ENCODE data around the gene SYNM. TPM values are rescaled to one million over a fixed set of nuclear protein-coding genes. Genes with fewer than 3 reads are reported as not detected.
A peak's percentile ranks its signal among the peaks of the same experiment; 100 is the strongest.
"Not testable (repeated sequence)": the region's sequence is repeated elsewhere in the genome, so short reads cannot be mapped to it uniquely, and the experiment has no call there.

Gene SYNM
- total and polyA plus RNA-seq, 5 donors from 2014 or later, result 0.13 to 1.8 (median 0.41) TPM; not detected in 2

DNA sequence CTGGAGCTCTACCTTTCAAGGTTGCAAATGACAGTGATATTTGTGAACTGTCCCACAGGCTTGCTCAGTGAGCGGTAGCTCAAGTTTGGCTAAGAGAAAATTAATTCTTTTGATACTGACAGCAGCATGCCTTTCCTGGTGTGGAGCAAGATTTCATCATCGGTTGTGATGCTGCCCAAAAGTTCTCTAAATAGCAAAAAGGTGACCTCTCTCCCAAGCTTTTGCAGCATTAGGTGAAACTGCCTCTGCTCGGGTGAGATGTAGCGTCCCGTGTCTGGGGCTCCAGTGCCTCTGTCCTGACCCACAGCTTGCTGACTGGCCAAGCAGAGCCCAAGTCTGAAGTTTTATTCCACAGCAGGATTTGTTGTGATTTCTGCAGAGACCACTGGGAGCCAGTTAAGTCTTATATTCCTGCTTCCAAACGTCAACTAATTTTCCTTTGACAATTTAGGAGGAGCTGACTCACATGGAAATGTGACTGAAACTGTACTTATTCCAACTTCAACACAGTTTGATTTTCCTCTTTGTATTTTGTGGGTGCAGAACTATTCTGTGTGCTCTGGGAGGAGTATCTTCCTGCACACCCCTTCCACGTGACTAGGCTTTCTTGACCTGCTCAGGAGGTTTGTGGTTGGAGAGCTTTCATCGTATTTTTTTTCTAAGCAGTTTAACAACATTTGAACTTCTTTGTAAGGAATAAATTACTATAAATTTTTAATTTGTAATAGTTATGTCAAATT is 5.9 kb downstream of the SYNM start:
- Mint-ChIP-seq H3K27ac (no peak overlapping the region), H3K36me3 (no peaks in the 10 kb centered on the region), H3K9me3 (peaks cover 0 to 3% (median 0%) of the 10 kb centered on the region in 7 donors), H3K4me3 (no peak overlapping the region), H3K4me1 (peaks cover 0 to 9% (median 4%) of the 10 kb centered on the region in 4 donors), H3K27me3 (peaks cover 21% of the 10 kb centered on the region)
- Histone ChIP-seq H3K27ac (ENCODE audit: insufficient read depth, low read length, poor library complexity, severe bottlenecking) (no peak overlapping the region), H3K27me3 (ENCODE audit: control insufficient read depth, insufficient read depth, low read length) (peaks cover 2% of the 10 kb centered on the region), H3K4me3 (ENCODE audit: low read depth, low read length) (no peak overlapping the region), H3K4me1 (ENCODE audit: control insufficient read depth, insufficient read depth, low read length, poor library complexity, severe bottlenecking) (no peaks in the 10 kb centered on the region), H3K36me3 (ENCODE audit: control insufficient read depth, insufficient read depth, low read length) (no peaks in the 10 kb centered on the region), H3K9me3 (ENCODE audit: control insufficient read depth in 2 of 2, low read length in 2 of 2) (no peaks in the 10 kb centered on the region)
- DNase-seq (peak in 1 of 3 donors; percentile 15), ATAC-seq (ENCODE audit: low read depth in 2 of 2) (no peak)

DNA sequence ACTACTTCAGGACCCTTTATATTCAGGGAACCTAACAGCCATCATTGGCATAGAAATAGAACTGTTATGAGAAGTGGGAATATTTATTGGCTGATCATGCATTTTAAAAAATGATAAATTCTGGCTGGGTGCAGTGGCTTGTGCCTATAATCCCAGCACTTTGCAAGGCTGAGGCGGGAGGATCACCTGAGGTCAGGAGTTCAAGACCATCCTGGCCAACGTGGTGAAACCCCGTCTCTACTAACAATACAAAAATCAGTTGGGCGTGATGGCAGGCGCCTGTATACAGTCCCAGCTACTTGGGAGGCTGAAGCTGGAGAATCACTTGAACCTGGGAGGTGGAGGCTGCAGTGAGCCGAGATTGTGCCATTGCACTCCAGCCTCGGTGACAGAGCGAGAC is 6.8 kb downstream of the SYNM start:
- H3K9me3 Mint-ChIP-seq; H3K27ac Mint-ChIP-seq; H3K27me3 ChIP-seq (ENCODE audit: control insufficient read depth, insufficient read depth, low read length); ATAC-seq (ENCODE audit: low read depth in 2 of 2); H3K9me3 ChIP-seq (ENCODE audit: control insufficient read depth in 2 of 2, low read length in 2 of 2); H3K36me3 ChIP-seq (ENCODE audit: control insufficient read depth, insufficient read depth, low read length); H3K36me3 Mint-ChIP-seq; H3K4me1 Mint-ChIP-seq; H3K4me3 Mint-ChIP-seq; DNase-seq; H3K4me3 ChIP-seq (ENCODE audit: low read depth, low read length); H3K4me1 ChIP-seq (ENCODE audit: control insufficient read depth, insufficient read depth, low read length, poor library complexity, severe bottlenecking); H3K27ac ChIP-seq (ENCODE audit: insufficient read depth, low read length, poor library complexity, severe bottlenecking): not testable (repeated sequence)
- peaks cover 21% of the 10 kb centered on the region for H3K27me3 Mint-ChIP-seq

DNA sequence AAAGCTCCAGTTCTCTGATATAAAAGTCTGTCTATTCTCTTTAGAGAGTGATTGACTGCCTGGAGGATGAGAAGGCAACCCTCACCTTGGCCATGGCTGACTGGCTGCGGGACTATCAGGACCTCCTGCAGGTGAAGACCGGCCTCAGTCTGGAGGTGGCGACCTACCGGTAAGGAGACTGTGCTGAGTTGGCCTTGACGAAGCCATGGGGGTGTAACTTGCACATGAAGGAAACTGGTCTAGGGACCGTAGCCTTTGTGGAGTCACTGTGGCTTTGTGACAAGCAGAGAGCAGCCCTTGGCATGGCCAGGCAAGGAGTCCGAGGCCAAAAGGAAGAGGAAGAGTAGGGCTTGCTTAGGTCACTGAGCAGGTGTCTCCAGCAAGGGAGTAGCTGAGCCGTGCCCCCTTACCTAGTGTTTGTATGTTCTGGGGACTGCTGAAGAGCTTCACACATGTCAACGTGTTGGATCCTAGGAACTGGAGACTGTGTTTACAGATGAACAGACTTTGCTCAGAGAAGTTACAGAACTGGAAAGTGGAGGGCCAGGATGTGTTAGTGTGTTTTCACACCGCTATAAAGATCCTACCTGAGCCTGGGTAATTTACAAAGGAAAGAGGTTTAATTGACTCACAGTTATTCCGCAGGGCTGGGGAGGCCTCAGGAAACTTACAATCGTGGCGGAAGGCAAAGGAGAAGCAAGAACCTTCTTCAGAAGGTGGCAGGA is 8.8 kb downstream of the SYNM start:
- Histone ChIP-seq H3K27me3 (ENCODE audit: control insufficient read depth, insufficient read depth, low read length) (no peaks in the 10 kb centered on the region), H3K4me3 (ENCODE audit: low read depth, low read length) (no peak overlapping the region), H3K27ac (ENCODE audit: insufficient read depth, low read length, poor library complexity, severe bottlenecking) (no peak overlapping the region), H3K4me1 (ENCODE audit: control insufficient read depth, insufficient read depth, low read length, poor library complexity, severe bottlenecking) (no peaks in the 10 kb centered on the region), H3K9me3 (ENCODE audit: control insufficient read depth in 2 of 2, low read length in 2 of 2) (no peaks in the 10 kb centered on the region), H3K36me3 (ENCODE audit: control insufficient read depth, insufficient read depth, low read length) (no peaks in the 10 kb centered on the region)
- DNase-seq, result no peak
- peak overlapping the region in 1 of 3 donors; percentile 65 for H3K27ac Mint-ChIP-seq
- no peaks in the 10 kb centered on the region for H3K9me3 Mint-ChIP-seq
- no peaks in the 10 kb centered on the region for H3K4me1 Mint-ChIP-seq
- no peak overlapping the region for H3K4me3 Mint-ChIP-seq
- peaks cover 15% of the 10 kb centered on the region for H3K27me3 Mint-ChIP-seq
- no peak for ATAC-seq (ENCODE audit: low read depth in 2 of 2)
- H3K36me3 Mint-ChIP-seq, result no peaks in the 10 kb centered on the region

DNA sequence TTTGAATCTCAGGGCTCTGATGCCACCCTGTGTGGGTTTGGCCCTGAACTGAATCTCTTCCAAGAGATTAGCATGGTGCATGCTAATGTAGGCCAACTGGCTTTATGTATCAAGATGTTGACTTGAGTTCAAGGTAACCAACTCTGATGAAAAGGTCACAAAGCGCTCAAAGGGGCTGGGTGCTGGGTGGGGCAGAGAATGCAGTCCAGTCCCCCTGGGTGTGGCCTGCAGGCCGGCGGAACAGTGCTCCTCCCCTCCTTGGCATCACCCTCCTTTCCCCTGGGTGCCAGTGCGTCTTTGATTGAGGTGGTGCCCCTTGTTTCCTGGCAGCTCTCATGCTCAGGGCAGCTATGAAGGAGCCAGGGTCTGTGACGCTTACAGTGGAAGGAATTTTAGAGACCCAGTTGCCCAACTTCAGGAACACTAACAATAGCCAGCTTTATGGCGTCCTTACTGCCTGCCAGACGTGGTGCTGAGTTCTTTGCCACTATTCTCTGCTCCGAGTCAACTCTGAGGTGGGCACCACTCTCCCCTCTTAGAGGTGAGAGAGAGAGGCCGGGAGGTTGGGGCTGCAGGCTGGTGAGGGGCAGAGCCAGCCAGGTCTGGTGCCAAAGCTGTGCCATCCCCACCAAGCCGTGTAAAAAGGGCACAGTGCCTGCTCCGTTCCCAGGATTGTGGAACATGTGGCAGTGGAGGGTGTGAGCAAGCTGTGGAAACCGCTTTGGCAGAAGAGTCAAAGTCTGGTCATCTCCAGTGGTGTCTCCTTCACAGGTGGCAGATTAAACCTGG is 9.8 kb downstream of the SYNM start:
- Mint-ChIP-seq H3K9me3 (no peaks in the 10 kb centered on the region), H3K4me3 (no peak overlapping the region), H3K27me3 (peaks cover 12% of the 10 kb centered on the region), H3K27ac (no peak overlapping the region), H3K4me1 (no peaks in the 10 kb centered on the region), H3K36me3 (no peaks in the 10 kb centered on the region)
- Histone ChIP-seq H3K27ac (ENCODE audit: insufficient read depth, low read length, poor library complexity, severe bottlenecking) (no peak overlapping the region), H3K9me3 (ENCODE audit: control insufficient read depth in 2 of 2, low read length in 2 of 2) (no peaks in the 10 kb centered on the region), H3K36me3 (ENCODE audit: control insufficient read depth, insufficient read depth, low read length) (no peaks in the 10 kb centered on the region), H3K4me3 (ENCODE audit: low read depth, low read length) (no peak overlapping the region), H3K27me3 (ENCODE audit: control insufficient read depth, insufficient read depth, low read length) (no peaks in the 10 kb centered on the region), H3K4me1 (ENCODE audit: control insufficient read depth, insufficient read depth, low read length, poor library complexity, severe bottlenecking) (no peaks in the 10 kb centered on the region)
- no peak for ATAC-seq (ENCODE audit: low read depth in 2 of 2)
- no peak for DNase-seq

DNA sequence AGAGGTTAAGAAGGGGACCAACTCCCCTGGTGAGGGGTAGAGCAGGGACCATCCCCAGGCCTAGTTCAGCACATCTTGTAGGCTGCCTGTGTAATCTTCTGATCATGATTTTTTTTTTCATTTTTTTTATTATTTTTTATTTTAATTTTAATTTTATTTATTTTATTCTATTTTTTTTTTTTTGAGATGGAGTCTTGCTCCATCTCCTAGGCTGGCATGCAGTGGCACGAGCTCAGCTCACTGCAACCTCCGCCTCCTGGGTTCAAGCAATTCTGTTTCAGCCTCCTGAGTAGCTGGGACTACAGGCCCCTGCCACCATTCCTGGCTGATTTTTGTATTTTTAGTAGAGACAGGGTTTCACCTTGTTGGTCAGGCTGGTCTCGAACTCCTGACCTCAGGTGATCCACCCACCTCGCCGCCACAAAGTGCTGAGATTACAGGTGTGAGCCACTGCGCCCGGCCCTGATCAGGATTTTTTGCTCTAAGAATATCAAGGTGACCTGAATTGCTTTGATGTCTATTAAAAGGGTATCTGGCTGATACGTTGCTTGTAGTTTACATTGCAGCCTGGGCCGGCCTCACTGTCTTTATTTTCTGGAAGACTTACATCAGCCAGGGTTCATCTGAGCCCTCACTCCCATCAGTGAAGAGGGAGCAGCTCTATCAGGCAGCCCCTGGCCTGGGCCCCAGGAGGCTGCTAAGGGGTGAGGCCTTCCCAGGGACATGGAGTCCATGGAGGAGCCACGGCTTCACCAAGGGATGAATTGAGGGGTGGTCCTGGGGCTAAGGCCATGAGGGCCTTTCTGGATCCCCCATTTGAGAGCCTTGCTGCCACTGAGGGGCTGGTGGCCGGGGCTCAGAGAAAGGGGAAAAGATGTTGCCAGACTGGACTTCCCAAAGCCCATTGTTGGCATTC is 10.7 kb downstream of the SYNM start:
- no peak overlapping the region for H3K27ac ChIP-seq (ENCODE audit: insufficient read depth, low read length, poor library complexity, severe bottlenecking)
- H3K9me3 ChIP-seq (ENCODE audit: control insufficient read depth in 2 of 2, low read length in 2 of 2), result no peaks in the 10 kb centered on the region
- ATAC-seq (ENCODE audit: low read depth in 2 of 2) (no peak), DNase-seq (no peak)
- Mint-ChIP-seq H3K4me1 (no peaks in the 10 kb centered on the region), H3K9me3 (no peaks in the 10 kb centered on the region), H3K27me3 (peaks cover 12% of the 10 kb centered on the region), H3K4me3 (no peak overlapping the region), H3K27ac (no peak overlapping the region), H3K36me3 (no peaks in the 10 kb centered on the region)
- H3K4me3 ChIP-seq (ENCODE audit: low read depth, low read length), result no peak overlapping the region
- no peaks in the 10 kb centered on the region for H3K27me3 ChIP-seq (ENCODE audit: control insufficient read depth, insufficient read depth, low read length)
- H3K4me1 ChIP-seq (ENCODE audit: control insufficient read depth, insufficient read depth, low read length, poor library complexity, severe bottlenecking), result no peaks in the 10 kb centered on the region
- no peaks in the 10 kb centered on the region for H3K36me3 ChIP-seq (ENCODE audit: control insufficient read depth, insufficient read depth, low read length)

DNA sequence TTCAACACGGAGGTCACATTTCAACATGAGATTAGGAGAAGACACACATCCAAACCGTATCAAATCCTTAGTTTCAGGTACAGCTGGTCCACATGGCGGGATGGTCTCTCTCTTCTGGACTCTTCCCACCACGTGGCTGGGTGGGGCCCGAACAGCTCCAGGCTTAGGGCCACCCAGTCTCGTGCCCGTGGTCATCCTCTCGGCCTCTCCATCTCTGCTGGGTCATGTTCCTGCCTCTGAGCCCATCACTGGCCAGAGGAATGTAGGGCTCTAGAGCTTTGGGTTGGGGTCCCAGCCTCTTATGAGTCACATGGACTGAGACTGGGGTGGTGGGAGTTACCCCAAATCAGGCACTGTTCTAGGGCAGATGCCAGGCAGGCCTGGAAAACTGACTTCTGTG is 12.2 kb downstream of the SYNM start:
- Histone ChIP-seq H3K27ac (ENCODE audit: insufficient read depth, low read length, poor library complexity, severe bottlenecking) (no peak overlapping the region), H3K4me1 (ENCODE audit: control insufficient read depth, insufficient read depth, low read length, poor library complexity, severe bottlenecking) (no peaks in the 10 kb centered on the region), H3K27me3 (ENCODE audit: control insufficient read depth, insufficient read depth, low read length) (no peaks in the 10 kb centered on the region), H3K36me3 (ENCODE audit: control insufficient read depth, insufficient read depth, low read length) (no peaks in the 10 kb centered on the region), H3K9me3 (ENCODE audit: control insufficient read depth in 2 of 2, low read length in 2 of 2) (no peaks in the 10 kb centered on the region), H3K4me3 (ENCODE audit: low read depth, low read length) (no peak overlapping the region)
- H3K27me3 Mint-ChIP-seq, result peaks cover 10% of the 10 kb centered on the region
- no peaks in the 10 kb centered on the region for H3K4me1 Mint-ChIP-seq
- no peaks in the 10 kb centered on the region for H3K9me3 Mint-ChIP-seq
- no peak for ATAC-seq (ENCODE audit: low read depth in 2 of 2)
- H3K36me3 Mint-ChIP-seq, result no peaks in the 10 kb centered on the region
- no peak overlapping the region for H3K27ac Mint-ChIP-seq
- H3K4me3 Mint-ChIP-seq, result no peak overlapping the region
- no peak for DNase-seq

DNA sequence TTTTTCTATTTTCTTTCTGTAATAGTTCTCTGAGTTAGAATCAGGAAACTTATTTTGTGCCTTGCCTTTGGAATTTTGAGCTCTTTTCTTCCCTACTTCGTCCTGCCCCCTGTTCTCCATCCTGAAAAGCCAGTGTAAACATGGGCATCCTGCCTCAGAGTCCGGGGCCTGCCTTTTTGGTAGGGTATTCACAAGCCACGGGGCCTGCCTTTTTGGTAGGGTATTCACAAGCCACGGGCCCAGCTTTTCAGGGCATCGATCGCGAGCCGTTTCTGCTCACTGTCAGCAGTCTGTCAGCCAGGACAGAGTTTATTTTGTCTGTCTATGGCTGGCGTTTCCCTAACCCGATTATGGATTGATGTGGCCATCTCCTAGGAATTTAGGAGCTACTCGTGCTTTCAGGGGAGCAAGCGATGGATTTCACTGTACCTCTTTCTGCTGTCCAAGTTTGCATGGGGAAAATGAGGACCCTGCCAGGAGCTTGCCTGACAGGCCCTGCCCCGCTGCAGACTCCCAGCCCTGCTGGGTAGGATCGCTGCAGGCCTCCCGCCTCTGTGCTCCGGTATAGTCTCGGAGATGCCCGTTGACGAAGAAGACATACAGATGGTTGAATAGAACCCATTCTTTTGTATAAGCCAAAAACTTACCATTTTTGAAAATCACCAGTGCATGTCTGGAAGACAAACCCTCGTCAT is 12.8 kb downstream of the SYNM start:
- no peaks in the 10 kb centered on the region for H3K27me3 ChIP-seq (ENCODE audit: control insufficient read depth, insufficient read depth, low read length)
- ATAC-seq (ENCODE audit: low read depth in 2 of 2) (no peak), DNase-seq (no peak)
- Mint-ChIP-seq H3K36me3 (no peaks in the 10 kb centered on the region), H3K4me3 (no peak overlapping the region), H3K27ac (no peak overlapping the region), H3K27me3 (peaks cover 7% of the 10 kb centered on the region), H3K4me1 (no peaks in the 10 kb centered on the region), H3K9me3 (no peaks in the 10 kb centered on the region)
- no peaks in the 10 kb centered on the region for H3K4me1 ChIP-seq (ENCODE audit: control insufficient read depth, insufficient read depth, low read length, poor library complexity, severe bottlenecking)
- no peak overlapping the region for H3K27ac ChIP-seq (ENCODE audit: insufficient read depth, low read length, poor library complexity, severe bottlenecking)
- H3K4me3 ChIP-seq (ENCODE audit: low read depth, low read length), result no peak overlapping the region
- no peaks in the 10 kb centered on the region for H3K9me3 ChIP-seq (ENCODE audit: control insufficient read depth in 2 of 2, low read length in 2 of 2)
- no peaks in the 10 kb centered on the region for H3K36me3 ChIP-seq (ENCODE audit: control insufficient read depth, insufficient read depth, low read length)

All from CD4-positive, CD25-positive, alpha-beta regulatory T cell (primary cell).